ENCODE results near the gene ZBP1.
"Not testable (repeated sequence)": the region's sequence is repeated elsewhere in the genome, so short reads cannot be mapped to it uniquely, and the experiment has no call there.

ZBP1 gene

DNA sequence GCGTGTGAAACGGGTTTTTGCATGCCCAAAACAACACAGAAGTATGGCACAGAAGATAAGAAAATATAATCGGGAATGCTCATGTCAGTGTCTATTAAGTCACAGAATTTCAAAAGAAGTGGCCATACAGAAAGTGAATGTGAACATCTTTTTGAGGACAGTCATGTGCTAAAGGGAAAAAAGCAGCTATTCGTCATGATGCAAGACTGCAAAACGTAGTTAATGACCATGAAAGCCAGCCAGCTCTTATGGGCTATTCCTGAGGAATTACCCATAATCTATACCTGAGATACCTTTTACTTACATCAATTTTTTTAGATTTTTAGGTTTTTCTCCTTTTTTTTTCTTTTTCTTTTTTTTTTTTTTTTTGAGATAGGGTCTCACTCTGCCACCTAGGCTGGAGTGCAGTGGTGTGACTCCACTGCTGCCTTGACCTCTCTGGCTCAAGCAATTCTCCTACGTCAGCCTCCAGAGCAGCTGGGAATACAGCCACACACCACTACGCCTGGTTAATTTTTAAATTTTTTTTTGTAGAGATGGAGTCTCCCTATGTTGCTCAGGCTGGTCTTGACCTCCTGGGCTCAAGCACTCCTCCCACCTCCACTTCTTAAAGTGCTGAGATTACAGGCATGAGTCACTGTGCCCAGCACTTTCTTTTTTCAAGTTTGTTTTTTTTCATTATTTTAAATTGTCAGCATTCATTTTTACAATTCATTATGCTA, 18.1 kb upstream of the ZBP1 start:
- DNase-seq (ENCODE audit: low read depth), result peak; percentile 10
- H3K4me3 ChIP-seq (ENCODE audit: control insufficient read depth, low read depth, low read length), result no peak overlapping the region
- TF ChIP-seq, protein P1, sequence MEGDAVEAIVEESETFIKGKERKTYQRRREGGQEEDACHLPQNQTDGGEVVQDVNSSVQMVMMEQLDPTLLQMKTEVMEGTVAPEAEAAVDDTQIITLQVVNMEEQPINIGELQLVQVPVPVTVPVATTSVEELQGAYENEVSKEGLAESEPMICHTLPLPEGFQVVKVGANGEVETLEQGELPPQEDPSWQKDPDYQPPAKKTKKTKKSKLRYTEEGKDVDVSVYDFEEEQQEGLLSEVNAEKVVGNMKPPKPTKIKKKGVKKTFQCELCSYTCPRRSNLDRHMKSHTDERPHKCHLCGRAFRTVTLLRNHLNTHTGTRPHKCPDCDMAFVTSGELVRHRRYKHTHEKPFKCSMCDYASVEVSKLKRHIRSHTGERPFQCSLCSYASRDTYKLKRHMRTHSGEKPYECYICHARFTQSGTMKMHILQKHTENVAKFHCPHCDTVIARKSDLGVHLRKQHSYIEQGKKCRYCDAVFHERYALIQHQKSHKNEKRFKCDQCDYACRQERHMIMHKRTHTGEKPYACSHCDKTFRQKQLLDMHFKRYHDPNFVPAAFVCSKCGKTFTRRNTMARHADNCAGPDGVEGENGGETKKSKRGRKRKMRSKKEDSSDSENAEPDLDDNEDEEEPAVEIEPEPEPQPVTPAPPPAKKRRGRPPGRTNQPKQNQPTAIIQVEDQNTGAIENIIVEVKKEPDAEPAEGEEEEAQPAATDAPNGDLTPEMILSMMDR (conservative IDR thresholded peaks at IDR 0.05; ENCODE audit: control insufficient read depth, insufficient read depth, low read depth, low read length), result no peak

GRCh38 chr20:57633945-57634491, 13.8 kb upstream of the ZBP1 start:
- no peak overlapping the region for H3K4me3 ChIP-seq (ENCODE audit: control insufficient read depth, low read depth, low read length)
- TF ChIP-seq, protein P1 (conservative IDR thresholded peaks at IDR 0.05; ENCODE audit: control insufficient read depth, insufficient read depth, low read depth, low read length), result no peak
- no peak for DNase-seq (ENCODE audit: low read depth)

- no peak overlapping the region for H3K4me3 ChIP-seq (ENCODE audit: control insufficient read depth, low read depth, low read length)
- DNase-seq (ENCODE audit: low read depth), result no peak
- TF ChIP-seq, protein P1 (conservative IDR thresholded peaks at IDR 0.05; ENCODE audit: control insufficient read depth, insufficient read depth, low read depth, low read length), result no peak
Measured at GRCh38 chr20:57632286-57632685, 12.1 kb upstream of the ZBP1 start.

GRCh38 chr20:57630061-57630460, 9.8 kb upstream of the ZBP1 start:
- TF ChIP-seq, protein P1 (conservative IDR thresholded peaks at IDR 0.05; ENCODE audit: control insufficient read depth, insufficient read depth, low read depth, low read length), result no peak
- H3K4me3 ChIP-seq (ENCODE audit: control insufficient read depth, low read depth, low read length), result no peak overlapping the region
- DNase-seq (ENCODE audit: low read depth), result no peak

DNA sequence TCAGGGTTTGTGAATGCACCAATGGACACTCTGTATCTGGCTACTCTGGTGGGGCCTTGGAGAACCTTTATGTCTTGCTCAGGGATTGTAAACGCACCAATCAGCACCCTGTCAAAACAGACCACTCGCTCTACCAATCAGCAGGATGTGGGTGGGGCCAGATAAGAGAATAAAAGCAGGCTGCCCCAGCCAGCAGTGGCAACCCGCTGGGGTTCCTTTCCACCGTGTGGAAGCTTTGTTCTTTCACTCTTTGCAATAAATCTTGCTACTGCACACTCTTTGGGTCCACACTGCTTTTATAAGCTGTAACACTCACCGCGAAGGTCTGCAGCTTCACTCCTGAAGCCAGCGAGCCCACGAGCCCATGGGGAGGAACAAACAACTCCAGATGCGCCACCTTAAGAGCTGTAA, 9.3 kb upstream of the ZBP1 start:
- H3K4me3 ChIP-seq (ENCODE audit: control insufficient read depth, low read depth, low read length); DNase-seq (ENCODE audit: low read depth): not testable (repeated sequence)

GRCh38 chr20:57628962-57629308, 8.7 kb upstream of the ZBP1 start:
- not testable (repeated sequence) for DNase-seq (ENCODE audit: low read depth)

DNA sequence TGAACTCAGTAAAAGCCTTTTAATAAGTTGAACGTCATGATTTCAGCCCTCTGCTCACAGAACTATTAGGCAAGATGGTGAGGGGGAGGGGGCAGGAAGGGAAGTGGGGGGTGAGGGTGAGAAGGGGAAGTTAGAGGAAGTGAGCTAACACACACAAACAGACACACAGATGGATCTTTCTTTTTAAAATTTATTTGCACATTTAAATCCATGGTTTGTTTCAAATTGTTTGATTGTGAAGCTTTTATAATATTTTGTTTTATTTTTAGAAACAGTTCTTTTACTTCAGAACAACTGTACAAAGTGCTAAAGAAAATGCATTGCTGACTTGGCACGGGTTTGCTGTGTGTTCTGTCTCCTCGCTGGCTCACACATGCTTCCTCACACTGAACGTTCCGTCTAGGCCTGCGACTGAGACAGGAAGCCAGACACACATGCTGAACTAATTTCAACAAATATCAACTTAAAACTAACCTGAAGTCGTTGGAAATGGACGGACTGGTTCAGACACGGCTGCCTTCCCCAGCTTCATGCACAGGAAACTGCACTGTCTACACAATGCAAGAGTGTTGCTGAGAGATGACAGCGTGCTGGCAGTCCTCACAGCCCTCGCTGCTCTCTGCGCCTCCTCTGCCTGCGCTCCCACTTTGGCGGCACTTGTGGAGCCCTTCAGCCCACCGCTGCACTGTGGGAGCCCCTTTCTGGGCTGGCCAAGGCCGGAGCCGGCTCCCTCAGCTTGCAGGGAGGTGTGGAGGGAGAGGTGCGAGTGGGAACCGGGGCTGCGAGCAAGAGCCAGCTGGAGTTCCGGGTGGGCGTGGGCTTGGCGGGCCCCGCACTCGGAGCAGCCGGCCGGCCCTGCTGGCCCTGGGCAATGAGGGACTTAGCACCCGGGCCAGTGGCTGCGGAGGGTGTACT, 8.1 kb upstream of the ZBP1 start:
- TF ChIP-seq, protein P1 (conservative IDR thresholded peaks at IDR 0.05; ENCODE audit: control insufficient read depth, insufficient read depth, low read depth, low read length), result no peak
- DNase-seq (ENCODE audit: low read depth), result peak; percentile 66
- no peak overlapping the region for H3K4me3 ChIP-seq (ENCODE audit: control insufficient read depth, low read depth, low read length)

More at GRCh38 chr20:57628962-57629308, 8.7 kb upstream of the ZBP1 start:
- not testable (repeated sequence) for H3K4me3 ChIP-seq (ENCODE audit: control insufficient read depth, low read depth, low read length)

Data from fibroblast of mammary gland (primary cell).